Liver (tissue), 9 donors: ENCODE results near the gene OR2V1. TPM values are rescaled to one million over a fixed set of nuclear protein-coding genes. Genes with fewer than 3 reads are reported as not detected.

Source experiments
- DNase-seq: peaks from one replicate; pipeline ENCODE4 v3.0.0-alpha.2; 2017; ENCODE audit warnings: low spot score
- H3K27ac ChIP-seq, 2 donors: one replicate each; pipeline ENCODE4 v1.7.0; 2013; ENCODE audit warnings: inconsistent platforms in 2 of 2, low read length in 2 of 2, control low read depth in 1 of 2, low read depth in 1 of 2, mild to moderate bottlenecking in 1 of 2
- H3K27me3 ChIP-seq, 4 donors: one replicate each; pipeline versions ENCODE4 v1.6.1 to v1.7.0; 2013; ENCODE audit warnings: low read length in 3 of 4, inconsistent platforms in 1 of 4, mild to moderate bottlenecking in 1 of 4, moderate library complexity in 1 of 4; ENCODE audit not compliant: control insufficient read depth in 4 of 4, insufficient read depth in 4 of 4
- H3K36me3 ChIP-seq, 4 donors: one replicate each; pipeline versions ENCODE4 v1.6.1 to v1.7.0; 2013; ENCODE audit warnings: low read length in 3 of 4, mild to moderate bottlenecking in 3 of 4, low read depth in 1 of 4, moderate library complexity in 1 of 4; ENCODE audit not compliant: control insufficient read depth in 4 of 4, insufficient read depth in 3 of 4
- H3K4me1 ChIP-seq, 4 donors: one replicate each; pipeline versions ENCODE4 v1.6.1 to v1.7.0; 2013; ENCODE audit warnings: low read length in 3 of 4, mild to moderate bottlenecking in 3 of 4, moderate library complexity in 1 of 4; ENCODE audit not compliant: control insufficient read depth in 4 of 4, insufficient read depth in 4 of 4
- H3K4me3 ChIP-seq, 3 donors: one replicate each; pipeline versions ENCODE4 v1.6.1 to v1.7.0; 2013; ENCODE audit warnings: low read length in 3 of 3, control low read depth in 1 of 3, low read depth in 1 of 3, mild to moderate bottlenecking in 1 of 3
- H3K9ac ChIP-seq, 2 donors: one replicate each; pipeline ENCODE4 v1.7.0; 2013; ENCODE audit warnings: low read length in 2 of 2, mild to moderate bottlenecking in 2 of 2, moderate library complexity in 2 of 2, control low read depth in 1 of 2, low read depth in 1 of 2
- H3K9me3 ChIP-seq, 4 donors: one replicate each; pipeline versions ENCODE4 v1.6.1 to v1.7.0; 2013; ENCODE audit warnings: low read length in 3 of 4; ENCODE audit not compliant: control insufficient read depth in 4 of 4
- ATF3 ChIP-seq: IDR thresholded peaks from 2 replicates; pipeline ENCODE4 v1.6.1; 2016; ENCODE audit warnings: antibody characterized with exemption
- CTCF ChIP-seq: fragments of 150-350 bp; IDR thresholded peaks from 2 replicates; pipeline ENCODE4 v1.5.1; 2017; ENCODE audit warnings: improper control_type of control experiment, low read depth, low read length; ENCODE audit not compliant: missing input control
- EGR1 ChIP-seq, 2 donors: IDR thresholded peaks; 2 replicates each; pipeline ENCODE4 v1.6.1; 2016 to 2018; ENCODE audit warnings: antibody characterized with exemption in 2 of 2, low read depth in 2 of 2
- FOXA1 ChIP-seq: IDR thresholded peaks from 2 replicates; pipeline ENCODE4 v1.6.1; 2016; ENCODE audit warnings: antibody characterized with exemption
- FOXA2 ChIP-seq: IDR thresholded peaks from 2 replicates; pipeline ENCODE4 v1.6.1; 2016; ENCODE audit warnings: antibody characterized with exemption
- GABPA ChIP-seq, 2 donors: IDR thresholded peaks in 1 of 2; conservative IDR thresholded peaks in 1 of 2; 2 replicates each; pipeline ENCODE4 v1.6.1; 2016; ENCODE audit warnings: antibody characterized with exemption in 2 of 2, mild to moderate bottlenecking in 1 of 2, moderate library complexity in 1 of 2
- HNF4A ChIP-seq, 2 donors: conservative IDR thresholded peaks; 2 replicates each; pipeline ENCODE4 v1.6.1; 2016; ENCODE audit warnings: antibody characterized with exemption in 2 of 2, mild to moderate bottlenecking in 2 of 2
- HNF4G ChIP-seq: IDR thresholded peaks from 2 replicates; pipeline ENCODE4 v1.6.1; 2016; ENCODE audit warnings: antibody characterized with exemption
- JUND ChIP-seq, 2 donors: IDR thresholded peaks; 2 replicates each; pipeline ENCODE4 v1.6.1; 2016; ENCODE audit warnings: antibody characterized with exemption in 2 of 2
- MAX ChIP-seq: IDR thresholded peaks from 2 replicates; pipeline ENCODE4 v1.6.1; 2016; ENCODE audit warnings: antibody characterized with exemption
- NR2F2 ChIP-seq: IDR thresholded peaks from 2 replicates; pipeline ENCODE4 v1.6.1; 2016; ENCODE audit warnings: antibody characterized with exemption
- RAD21 ChIP-seq, 2 donors: IDR thresholded peaks; 2 replicates each; pipeline ENCODE4 v1.6.1; 2016; ENCODE audit warnings: antibody characterized with exemption in 2 of 2, mild to moderate bottlenecking in 2 of 2
- REST ChIP-seq: IDR thresholded peaks from 2 replicates; pipeline ENCODE4 v1.6.1; 2016; ENCODE audit warnings: antibody characterized with exemption, mild to moderate bottlenecking
- RXRA ChIP-seq, 2 donors: IDR thresholded peaks; 2 replicates each; pipeline ENCODE4 v1.6.1; 2017 to 2018; ENCODE audit warnings: antibody characterized with exemption in 2 of 2, mild to moderate bottlenecking in 1 of 2
- SP1 ChIP-seq: IDR thresholded peaks from 2 replicates; pipeline ENCODE4 v1.6.1; 2018; ENCODE audit warnings: antibody characterized with exemption, mild to moderate bottlenecking
- TAF1 ChIP-seq: conservative IDR thresholded peaks from 2 replicates; pipeline ENCODE4 v1.6.1; 2016; ENCODE audit warnings: antibody characterized with exemption, mild to moderate bottlenecking
- YY1 ChIP-seq: IDR thresholded peaks from 2 replicates; pipeline ENCODE4 v1.6.1; 2016; ENCODE audit warnings: antibody characterized with exemption, mild to moderate bottlenecking
- ZBTB33 ChIP-seq: IDR thresholded peaks from 2 replicates; pipeline ENCODE4 v1.6.1; 2016; ENCODE audit warnings: antibody characterized with exemption
- WGBS: extraction: QIAGEN DNeasy Blood & Tissue Kit; methylation state at CpG from one replicate; pipeline ENCODE4 v1.1.7; 2013; 5-methylcytosine and 5-hydroxymethylcytosine counted together
- polyA plus RNA-seq, 2 donors: library from polyadenylated mRNA; stranded (reverse) in 1 of 2; unstranded in 1 of 2; fragments of 200-250 nt in 1 of 2; fragments of >200 nt in 1 of 2; fragmentation: Nextera tagmentation in 1 of 2; extraction: Ambion mirVana in 1 of 2; gene quantifications; one replicate each; pipeline versions ENCODE4 v1.2.1 to v1.2.3, GENCODE V29; 2013 to 2015
- total RNA-seq, 2 donors: library from RNA; depleted of rRNA; stranded (reverse); fragments of >200 nt; gene quantifications; one replicate each; pipeline ENCODE4 v1.2.3, GENCODE V29; 2014
- donor health status: healthy.
- donor health status: healthy.
- donor health status: healthy.
- donor health status: healthy.
- donor health status: healthy.

OR2V1 gene
- total and polyA plus RNA-seq, 4 donors, result not detected

GRCh38 chr5:181120306-181120705, 10.7 kb downstream of the OR2V1 start:
- H3K9ac ChIP-seq, result no peak overlapping the region
- 83% methylated on average over 4 of the region's 4 CpGs for WGBS
- no peaks in the 10 kb centered on the region for H3K4me1 ChIP-seq
- no peak overlapping the region for H3K4me3 ChIP-seq
- no peaks in the 10 kb centered on the region for H3K36me3 ChIP-seq
- no peaks in the 10 kb centered on the region for H3K9me3 ChIP-seq
- no peak overlapping the region for H3K27ac ChIP-seq
- peaks cover 0 to 7% (median 2%) of the 10 kb centered on the region in 4 donors for H3K27me3 ChIP-seq
- TF ChIP-seq RXRA (IDR thresholded peaks at IDR 0.05) (no peak), FOXA1 (no peak), HNF4A (conservative IDR thresholded peaks at IDR 0.05) (no peak), NR2F2 (no peak), FOXA2 (no peak), TAF1 (no peak), REST (no peak), MAX (no peak), SP1 (no peak), HNF4G (no peak), YY1 (no peak), ATF3 (no peak), ZBTB33 (no peak), GABPA (IDR thresholded peaks at IDR 0.05 in 1 of 2, conservative IDR thresholded peaks at IDR 0.05 in 1 of 2) (no peak), JUND (IDR thresholded peaks at IDR 0.05) (no peak), EGR1 (IDR thresholded peaks at IDR 0.05; ENCODE audit: low read depth in 2 of 2) (no peak), CTCF (no peak), RAD21 (IDR thresholded peaks at IDR 0.05) (no peak)
- DNase-seq, result no peak

- 83% methylated on average over 8 of the region's 8 CpGs for WGBS
- DNase-seq, result no peak
- Histone ChIP-seq H3K4me3 (no peak overlapping the region), H3K27me3 (peaks cover 0 to 7% (median 2%) of the 10 kb centered on the region in 4 donors), H3K9ac (no peak overlapping the region), H3K4me1 (no peaks in the 10 kb centered on the region), H3K27ac (no peak overlapping the region), H3K9me3 (peaks cover 0 to 3% (median 0%) of the 10 kb centered on the region in 4 donors), H3K36me3 (no peaks in the 10 kb centered on the region)
- TF ChIP-seq RXRA (IDR thresholded peaks at IDR 0.05) (no peak), FOXA2 (no peak), SP1 (no peak), HNF4G (no peak), ATF3 (no peak), HNF4A (conservative IDR thresholded peaks at IDR 0.05) (no peak), EGR1 (IDR thresholded peaks at IDR 0.05; ENCODE audit: low read depth in 2 of 2) (no peak), JUND (IDR thresholded peaks at IDR 0.05) (no peak), ZBTB33 (no peak), NR2F2 (no peak), RAD21 (IDR thresholded peaks at IDR 0.05) (no peak), CTCF (no peak), MAX (no peak)
Measured at GRCh38 chr5:181119105-181119504, 11.9 kb downstream of the OR2V1 start.
